Ovary (tissue), 3 donors: ENCODE results near the gene HEPHL1.

Experiments used
- CTCF ChIP-seq, 3 donors: fragments of 450-650 bp in 2 of 3; fragments of 200-600 bp in 1 of 3; IDR thresholded peaks; one replicate each; pipeline versions ENCODE4 v1.5.1 to v1.8.0; 2016 to 2022; ENCODE audit warnings: antibody characterized with exemption in 3 of 3, mild to moderate bottlenecking in 1 of 3
- EP300 ChIP-seq: sonication (generic); formaldehyde crosslinking; IDR thresholded peaks from one replicate; pipeline ENCODE4 v1.6.1; 2017; ENCODE audit warnings: antibody characterized with exemption
- POLR2A ChIP-seq: fragments of 450-650 bp; IDR thresholded peaks from one replicate; pipeline ENCODE4 v1.6.1; 2017; ENCODE audit warnings: antibody characterized with exemption, mild to moderate bottlenecking, moderate library complexity
- donor health status: DM: no; HTN: no; CAD: no.

GRCh38 chr11:94107363-94107762, 86.2 kb downstream of the HEPHL1 start:
- TF ChIP-seq CTCF (IDR thresholded peaks at IDR 0.05), result no peak
- no peak for TF ChIP-seq POLR2A
- no peak for TF ChIP-seq EP300
